ENCODE results near the gene BCLAF1. TPM values are rescaled to one million over a fixed set of nuclear protein-coding genes. Genes with fewer than 3 reads are reported as not detected.
"Not testable (repeated sequence)": the region's sequence is repeated elsewhere in the genome, so short reads cannot be mapped to it uniquely, and the experiment has no call there.

BCLAF1 gene
- total and polyA plus RNA-seq, 2 of the 8 experiments (the other 6 are each of a cell fraction or from before 2014, with no cell fraction given), result 30.5 to 230 TPM

DNA sequence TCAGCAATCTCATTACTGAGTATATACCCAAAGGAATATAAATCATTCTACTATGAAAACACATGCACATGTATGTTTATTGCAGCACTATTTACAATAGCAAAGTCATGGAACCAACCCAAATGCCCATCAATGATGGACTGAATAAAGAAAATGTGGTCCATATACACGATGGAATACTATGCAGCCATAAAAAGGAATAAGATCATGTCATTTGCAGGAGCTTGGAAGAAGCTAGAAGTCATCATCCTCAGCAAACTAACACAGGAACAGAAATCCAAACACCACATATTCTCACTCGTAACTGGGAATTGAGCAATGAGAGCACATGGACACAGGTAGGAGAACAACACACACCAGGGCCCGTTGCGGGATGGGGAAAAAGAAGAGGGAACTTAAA is 64.7 kb downstream of the BCLAF1 start:
- not testable (repeated sequence) for FAIRE-seq
- WGBS, 2 experiments (ENCODE audit: extremely low coverage in 1 of 2, insufficient coverage in 1 of 2, insufficient read length in 1 of 2, insufficient replicate concordance in 2 of 2, low coverage in 1 of 2, low lambda C conversion rate in 2 of 2, missing lambda C conversion rate in 1 of 2), result 90% methylated on average over 4 of the region's 4 CpGs; no CpG with 5 or more reads in 1 of the 2 experiments

More for the DNA sequence above, 64.7 kb downstream of the BCLAF1 start:
- H3K4me3 ChIP-seq (ENCODE audit: extremely low read depth in 1 of 4, insufficient read depth in 2 of 4, low read depth in 3 of 4, low read length in 4 of 4); H4K20me1 ChIP-seq (replicated peaks in 1 of 2; ENCODE audit: control insufficient read depth in 1 of 2, insufficient read depth in 2 of 2, low read length in 2 of 2); H3K27me3 ChIP-seq (replicated peaks in 1 of 4; ENCODE audit: control insufficient read depth in 3 of 4, extremely low read depth in 1 of 4, insufficient read depth in 3 of 4, low read length in 3 of 4); H3K27ac ChIP-seq (ENCODE audit: low read depth, low read length); H3K79me2 ChIP-seq (ENCODE audit: control insufficient read depth in 1 of 2, insufficient read depth in 2 of 2, low read length in 2 of 2); H4K8ac ChIP-seq (ENCODE audit: extremely low read depth, insufficient read depth, low read length); H2AFZ ChIP-seq (ENCODE audit: low read length); H3K23me2 ChIP-seq (ENCODE audit: low read depth, low read length); H2BK120ac ChIP-seq (replicated peaks; ENCODE audit: low read depth, low read length); H3K56ac ChIP-seq (replicated peaks; ENCODE audit: insufficient read length, low read depth, low read length); H2BK15ac ChIP-seq (ENCODE audit: low read length); H3K9me3 ChIP-seq (ENCODE audit: insufficient read depth in 2 of 2, low read depth in 1 of 2, low read length in 1 of 2); H2AK5ac ChIP-seq (ENCODE audit: low read depth, low read length); H2BK12ac ChIP-seq (ENCODE audit: low read depth, low read length); H2BK20ac ChIP-seq (ENCODE audit: low read length); H3K18ac ChIP-seq (ENCODE audit: extremely low read depth, low read length); H4K91ac ChIP-seq (replicated peaks; ENCODE audit: insufficient read length, low read length); H3K36me3 ChIP-seq (ENCODE audit: control insufficient read depth in 2 of 4, insufficient read depth in 4 of 4, low read length in 3 of 4); H2BK5ac ChIP-seq (ENCODE audit: low read depth, low read length); H3K79me1 ChIP-seq (ENCODE audit: low read depth, low read length); H3K4me1 ChIP-seq (replicated peaks in 1 of 4; ENCODE audit: control insufficient read depth in 3 of 4, insufficient read depth in 4 of 4, low read length in 3 of 4); H3K4ac ChIP-seq (replicated peaks; ENCODE audit: insufficient read length, low read depth, low read length); H3K4me2 ChIP-seq (ENCODE audit: insufficient read depth in 1 of 2, low read depth in 2 of 2, low read length in 2 of 2); POLR2A ChIA-PET (ENCODE audit: partially characterized antibody); DNase-seq (ENCODE audit: low read depth in 1 of 2, low spot score in 2 of 2); H3K14ac ChIP-seq (ENCODE audit: insufficient read length); H4K5ac ChIP-seq (ENCODE audit: insufficient read length, low read depth, low read length); H3K23ac ChIP-seq (ENCODE audit: insufficient read length); H3K9ac ChIP-seq (replicated peaks in 1 of 4; ENCODE audit: extremely low read depth in 1 of 4, low read depth in 3 of 4, low read length in 3 of 4): not testable (repeated sequence)
- CTCF ChIA-PET (ENCODE audit: partially characterized antibody), result interaction anchor here (0.8 to 1.1 kb wide), 2 partner anchors 10 to 550 kb away, joined by 3 read pairs; no protein-coding TSS in a partner anchor

Measured in H1 (cell line).